HG03135 (cell line): ENCODE data around the gene DRGX.

Experiments
- ATAC-seq: cut with Tn5 transposase; IDR thresholded peaks from one replicate; pipeline ENCODE4 v1.9.1; 2021; ENCODE audit warnings: mild to moderate bottlenecking, moderate library complexity; ENCODE audit not compliant: unreplicated experiment

DRGX gene

GRCh38 chr10:49383853-49384252, 12.0 kb downstream of the DRGX start:
- no peak for ATAC-seq

GRCh38 chr10:49382826-49383225, 13.1 kb downstream of the DRGX start:
- no peak for ATAC-seq

- no peak for ATAC-seq
Measured at GRCh38 chr10:49382226-49382625, 13.7 kb downstream of the DRGX start.

GRCh38 chr10:49381111-49381900, 14.6 kb downstream of the DRGX start:
- no peak for ATAC-seq

- ATAC-seq, result no peak
Measured at GRCh38 chr10:49379596-49380410, 16.1 kb downstream of the DRGX start.

- ATAC-seq, result no peak
Measured at GRCh38 chr10:49377256-49377655, 18.6 kb downstream of the DRGX start.

- no peak for ATAC-seq
Measured at GRCh38 chr10:49375611-49376010, 20.3 kb downstream of the DRGX start.

- no peak for ATAC-seq
Measured at GRCh38 chr10:49374740-49375139, 21.1 kb downstream of the DRGX start.

GRCh38 chr10:49373361-49373760, 22.5 kb downstream of the DRGX start:
- no peak for ATAC-seq

- no peak for ATAC-seq
Measured at GRCh38 chr10:49371967-49372366, 23.9 kb downstream of the DRGX start.

GRCh38 chr10:49370326-49371100, 25.4 kb downstream of the DRGX start:
- ATAC-seq, result no peak

GRCh38 chr10:49369216-49370162, 26.4 kb downstream of the DRGX start:
- ATAC-seq, result no peak

GRCh38 chr10:49368256-49368655, 27.6 kb downstream of the DRGX start:
- no peak for ATAC-seq

GRCh38 chr10:49367600-49367999, 28.3 kb downstream of the DRGX start:
- no peak for ATAC-seq

GRCh38 chr10:49366460-49366859, 29.4 kb downstream of the DRGX start:
- ATAC-seq, result no peak

- ATAC-seq, result no peak
Measured at GRCh38 chr10:49365675-49366415, 30.0 kb downstream of the DRGX start.

GRCh38 chr10:49365275-49365674, 30.6 kb downstream of the DRGX start:
- no peak for ATAC-seq

GRCh38 chr10:49364747-49365146, 31.1 kb downstream of the DRGX start:
- no peak for ATAC-seq

GRCh38 chr10:49364051-49364450, 31.8 kb downstream of the DRGX start:
- no peak for ATAC-seq
